ENCODE measurements around the gene MAN1B1.

The MAN1B1 gene

DNA sequence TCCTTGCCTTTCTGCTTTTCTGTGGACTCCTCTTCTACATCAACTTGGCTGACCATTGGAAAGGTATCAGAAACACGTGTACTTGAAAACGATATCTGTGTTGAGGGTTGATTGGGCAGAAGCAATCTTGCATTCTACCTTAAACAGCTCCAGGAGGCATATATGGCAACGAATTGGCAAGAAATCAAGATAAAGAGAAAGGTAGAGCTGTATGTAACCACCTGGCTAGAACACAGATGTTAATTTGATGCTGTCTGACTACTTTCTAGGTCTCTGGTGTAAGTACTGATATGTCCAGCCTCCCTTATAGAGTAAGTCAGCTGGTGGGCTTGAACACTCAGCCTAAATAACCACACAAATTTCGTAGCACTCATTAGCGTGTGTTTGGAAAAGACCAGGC, 1.3 kb downstream of the MAN1B1 start:
- DNase-seq = no peak

- no peak for DNase-seq
Observed at GRCh38 chr9:137089232-137089947, 2.6 kb downstream of the MAN1B1 start.

DNA sequence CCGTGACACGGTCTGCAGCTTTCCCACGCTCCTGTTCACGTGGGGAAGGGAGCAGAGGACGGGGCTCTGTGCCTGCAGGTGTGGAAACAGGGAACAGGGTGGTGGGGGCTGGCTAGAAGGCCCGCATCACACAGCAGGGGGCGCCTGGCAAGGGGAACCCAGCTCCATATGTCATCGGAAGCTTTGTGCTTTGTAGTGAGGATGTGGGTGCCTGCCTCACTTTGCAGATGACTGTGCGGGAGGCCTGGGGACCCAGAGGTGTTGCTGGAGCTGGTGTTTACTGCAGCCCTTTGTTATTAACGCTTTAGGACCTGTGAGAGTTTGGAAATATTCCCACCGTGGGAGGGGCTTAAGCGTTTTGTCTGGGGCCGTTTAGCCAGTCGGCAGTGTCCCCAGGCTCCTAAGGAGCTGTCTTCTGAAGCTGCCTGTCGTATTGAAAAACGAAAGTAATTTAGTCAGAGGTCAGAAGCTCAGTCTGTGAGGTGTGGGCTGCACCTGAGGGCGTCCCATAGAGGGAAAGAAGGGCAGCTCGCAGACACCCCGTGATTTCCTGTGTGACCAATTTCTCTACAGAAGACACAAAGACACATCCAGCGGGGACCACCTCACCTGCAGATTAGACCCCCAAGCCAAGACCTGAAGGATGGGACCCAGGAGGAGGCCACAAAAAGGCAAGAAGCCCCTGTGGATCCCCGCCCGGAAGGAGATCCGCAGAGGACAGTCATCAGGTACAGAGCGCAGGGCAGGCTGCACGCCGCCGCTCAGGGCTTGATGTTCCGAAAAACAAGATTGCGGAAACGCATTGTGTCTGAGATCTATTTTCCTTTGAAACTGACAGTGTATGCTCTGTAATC, 9.1 kb downstream of the MAN1B1 start:
- DNase-seq = peak; percentile 87

- DNase-seq = no peak
Observed at GRCh38 chr9:137096785-137097546, 10.2 kb downstream of the MAN1B1 start.

DNA sequence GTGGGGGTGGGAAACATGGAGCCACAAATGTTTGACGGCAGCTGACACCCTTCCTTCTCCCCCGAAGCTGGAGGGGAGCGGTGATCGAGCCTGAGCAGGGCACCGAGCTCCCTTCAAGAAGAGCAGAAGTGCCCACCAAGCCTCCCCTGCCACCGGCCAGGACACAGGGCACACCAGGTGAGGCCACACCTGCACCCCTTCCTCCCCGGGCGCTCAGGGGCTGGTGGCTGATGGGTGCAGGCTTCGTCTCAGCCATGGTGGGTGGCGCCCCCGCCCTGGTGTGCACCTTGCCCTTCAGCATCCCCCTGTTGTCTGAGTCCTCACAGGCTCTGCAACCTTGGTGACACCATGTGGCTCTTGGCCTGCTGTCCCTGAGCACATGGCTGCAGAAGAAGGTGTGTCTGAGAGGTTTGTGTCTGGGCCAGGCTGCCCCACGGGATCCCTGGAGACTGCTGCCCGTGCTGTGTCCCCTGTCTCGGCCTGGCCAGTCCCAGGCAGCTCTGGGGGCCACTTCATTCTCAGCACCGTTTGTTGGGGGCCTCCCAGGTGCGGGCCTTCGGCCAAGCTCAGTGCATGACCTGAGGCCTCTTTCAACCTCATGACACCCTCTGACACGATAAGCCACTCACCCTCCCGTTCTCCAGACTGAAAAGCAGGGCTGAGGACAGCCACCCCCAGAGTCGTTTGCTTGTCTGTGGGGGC, 11.1 kb downstream of the MAN1B1 start:
- DNase-seq = no peak

- no peak for DNase-seq
Observed at GRCh38 chr9:137099231-137099630, 12.4 kb downstream of the MAN1B1 start.

- no peak for DNase-seq
Observed at GRCh38 chr9:137103206-137103999, 16.6 kb downstream of the MAN1B1 start.

- DNase-seq = no peak
Observed at GRCh38 chr9:137105814-137106661, 19.3 kb downstream of the MAN1B1 start.

- no peak for DNase-seq
Observed at GRCh38 chr9:137106662-137107250, 20.0 kb downstream of the MAN1B1 start.

- no peak for DNase-seq
Observed at GRCh38 chr9:137107312-137107921, 20.6 kb downstream of the MAN1B1 start.

- DNase-seq = no peak
Observed at GRCh38 chr9:137107982-137108381, 21.2 kb downstream of the MAN1B1 start.

- DNase-seq = no peak
Observed at GRCh38 chr9:137108608-137109249, 21.9 kb downstream of the MAN1B1 start.

GRCh38 chr9:137109250-137110146, 22.7 kb downstream of the MAN1B1 start:
- no peak for DNase-seq

DNA sequence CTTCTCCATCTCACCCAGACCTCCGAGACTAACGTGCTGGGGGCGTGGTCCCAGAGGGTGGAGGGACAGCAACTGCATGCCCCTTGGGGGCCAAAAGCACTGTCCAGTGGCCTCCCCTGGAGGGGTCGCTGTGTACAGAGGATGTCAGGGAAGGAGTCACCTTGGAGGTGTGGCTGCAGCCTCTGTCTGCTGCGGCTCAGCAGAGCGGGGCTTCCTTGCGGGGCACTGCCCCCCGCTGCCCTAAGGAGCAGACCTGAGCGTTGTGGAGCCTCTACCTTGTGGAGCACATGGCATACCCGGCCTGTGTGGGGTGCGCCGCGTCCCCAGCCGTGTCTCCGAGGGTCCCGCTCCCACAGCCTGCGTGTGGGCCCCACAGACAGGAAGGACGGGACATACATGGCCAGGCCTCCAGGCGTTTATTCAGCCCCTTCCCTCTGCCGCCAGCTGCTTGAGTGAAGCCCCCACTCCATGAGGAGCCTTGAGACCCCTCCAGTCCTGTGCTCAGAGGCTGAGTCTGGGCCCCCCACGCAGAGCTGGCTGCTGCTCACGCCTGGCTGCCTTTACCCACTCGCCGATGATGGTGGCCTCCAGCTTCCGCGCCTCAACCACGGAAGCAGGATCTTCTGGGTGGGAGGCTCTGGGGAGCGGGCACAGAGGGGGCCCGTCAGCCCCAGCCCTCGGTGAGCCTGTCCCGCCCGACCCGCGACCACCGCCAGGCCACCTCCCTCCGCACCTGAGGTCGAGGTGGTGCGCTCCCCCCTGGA, 23.5 kb downstream of the MAN1B1 start:
- DNase-seq = no peak

DNA sequence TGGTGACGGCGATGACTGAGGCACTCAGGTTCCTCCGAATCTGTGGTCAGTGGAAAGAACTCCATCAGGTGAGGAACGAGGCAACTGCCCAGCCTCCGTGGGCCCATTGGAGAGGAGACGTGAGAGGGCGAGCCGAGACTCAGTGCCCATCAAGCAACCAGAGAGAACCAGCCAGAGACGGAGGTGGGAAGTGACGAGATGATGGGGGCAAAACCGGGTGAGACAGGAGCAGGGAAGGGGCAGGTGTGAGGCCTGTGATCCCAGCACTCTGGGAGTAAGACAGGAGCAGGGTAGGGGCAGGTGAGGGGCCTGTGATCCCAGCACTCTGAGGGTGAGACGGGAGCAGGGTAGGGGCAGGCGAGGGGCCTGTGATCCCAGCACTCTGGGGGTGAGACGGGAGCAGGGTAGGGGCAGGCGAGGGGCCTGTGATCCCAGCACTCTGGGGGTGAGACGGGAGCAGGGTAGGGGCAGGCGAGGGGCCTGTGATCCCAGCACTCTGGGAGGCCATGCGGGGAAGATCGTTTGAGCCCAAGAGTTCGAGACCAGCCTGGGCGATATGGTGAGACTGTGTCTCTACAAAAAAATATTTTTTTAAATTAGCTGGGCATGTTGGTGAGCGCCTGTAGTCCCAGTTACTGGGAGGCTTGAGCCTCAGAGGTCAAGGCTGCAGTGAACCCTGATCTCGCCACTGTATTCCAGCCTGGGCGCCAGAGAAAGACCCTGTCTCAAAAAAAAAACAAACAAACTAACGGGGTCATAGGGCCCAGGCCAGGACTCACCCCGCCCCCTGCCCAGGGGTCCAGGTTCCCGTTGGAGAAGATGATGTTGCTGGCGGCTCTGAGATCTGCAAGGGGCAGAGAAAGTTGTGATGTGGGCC, 24.4 kb downstream of the MAN1B1 start:
- DNase-seq = no peak

GRCh38 chr9:137111788-137112563, 25.2 kb downstream of the MAN1B1 start:
- no peak for DNase-seq
